DMS 273 (cell line): ENCODE results near the gene OASL.

Source experiments
- DNase-seq: peaks from one replicate; lab custom pipeline; 2025; ENCODE audit not compliant: unreplicated experiment; lab: John Stamatoyannopoulos, UW

Gene OASL

GRCh38 chr12:120992989-120993388 is 46.1 kb downstream of the OASL start:
- DNase-seq: no peak

DNA sequence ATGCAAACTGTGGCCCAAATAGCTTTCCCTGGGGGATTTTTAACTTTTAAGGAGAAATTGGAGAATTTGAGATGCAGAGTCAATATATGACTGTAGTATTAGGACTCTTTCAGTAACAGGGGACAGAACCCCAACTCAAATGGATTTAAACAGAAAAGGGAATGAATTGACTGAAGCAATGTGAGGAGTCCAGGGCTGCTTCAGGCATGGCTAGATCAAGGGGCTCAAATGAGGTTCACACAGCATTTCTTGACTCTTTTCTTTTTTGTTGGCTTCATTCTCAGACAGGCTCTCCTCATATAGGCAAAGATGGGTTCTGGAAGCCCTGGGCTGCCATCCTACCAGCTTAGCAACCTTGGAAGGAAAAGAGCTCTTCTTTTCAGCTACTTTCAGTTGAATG is 47.1 kb downstream of the OASL start:
- DNase-seq: no peak

DNA sequence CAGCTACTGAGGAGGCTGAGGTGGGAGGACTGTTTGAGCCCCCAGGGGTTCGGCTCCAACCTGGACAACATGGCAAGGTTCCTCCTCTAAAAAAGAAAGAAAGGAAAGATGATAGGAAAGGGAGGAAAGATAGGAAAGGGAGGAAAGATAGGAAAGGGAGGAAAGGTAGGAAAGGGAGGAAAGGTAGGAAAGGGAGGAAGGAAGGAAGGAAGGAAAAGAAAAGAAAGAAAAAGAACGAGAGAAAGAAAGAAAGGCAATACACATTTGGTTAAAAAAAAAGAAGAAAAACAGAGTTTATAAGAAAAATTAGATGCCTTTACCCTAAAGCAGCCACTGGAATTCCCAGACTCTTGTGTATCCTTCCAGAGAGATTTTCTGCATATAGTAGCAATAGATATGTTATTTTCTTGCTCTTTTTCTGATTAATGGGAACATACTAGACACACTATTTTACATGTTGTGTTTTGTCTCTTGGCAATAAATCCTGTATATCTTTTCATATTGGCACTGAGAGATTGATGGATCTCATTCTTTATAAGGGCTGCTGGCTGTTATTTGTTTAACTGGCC is 48.5 kb downstream of the OASL start:
- no peak for DNase-seq

DNA sequence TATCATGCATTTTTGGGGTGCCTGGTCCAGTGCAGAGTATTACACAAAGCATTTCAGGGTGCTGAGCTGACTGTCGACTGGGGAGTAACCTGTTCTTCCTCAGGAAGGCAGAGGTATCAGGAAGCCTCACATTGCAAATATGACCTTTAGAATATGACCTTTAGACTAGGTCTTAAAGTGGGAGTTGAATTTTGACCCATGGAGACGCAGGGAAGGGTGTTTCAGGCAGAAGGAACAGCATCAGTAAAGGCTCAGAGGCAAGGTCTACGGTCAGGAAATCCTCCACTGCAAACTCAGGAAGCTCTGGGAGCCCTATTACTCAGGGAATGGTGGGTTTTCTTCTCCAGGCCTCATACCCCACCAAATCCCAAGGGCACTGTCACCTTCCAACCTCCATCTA is 49.4 kb downstream of the OASL start:
- DNase-seq: no peak

- no peak for DNase-seq
Observed at GRCh38 chr12:120988658-120989057, 50.4 kb downstream of the OASL start.

- DNase-seq: no peak
Observed at GRCh38 chr12:120988234-120988633, 50.8 kb downstream of the OASL start.

- DNase-seq: no peak
Observed at GRCh38 chr12:120984351-120984898, 54.6 kb downstream of the OASL start.

DNA sequence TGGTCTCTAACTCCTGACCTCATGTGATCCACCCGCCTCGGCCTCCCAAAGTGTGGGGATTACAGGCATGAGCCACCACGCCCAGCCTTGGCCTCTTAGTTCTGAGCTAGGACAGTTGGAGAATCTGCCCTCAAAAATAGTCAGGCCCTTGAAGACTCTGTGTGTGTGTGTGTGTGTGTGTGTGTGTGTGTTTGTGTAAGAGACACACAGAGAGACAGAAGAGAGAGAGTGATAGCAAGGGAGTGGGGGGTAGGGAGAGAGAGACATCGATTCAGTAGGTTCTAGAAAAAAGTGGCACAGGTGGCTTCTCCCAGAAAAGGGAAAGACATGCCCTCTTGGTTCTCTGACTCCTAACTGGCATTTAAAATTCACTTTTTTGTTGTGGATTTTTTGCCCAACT is 55.3 kb downstream of the OASL start:
- no peak for DNase-seq

DNA sequence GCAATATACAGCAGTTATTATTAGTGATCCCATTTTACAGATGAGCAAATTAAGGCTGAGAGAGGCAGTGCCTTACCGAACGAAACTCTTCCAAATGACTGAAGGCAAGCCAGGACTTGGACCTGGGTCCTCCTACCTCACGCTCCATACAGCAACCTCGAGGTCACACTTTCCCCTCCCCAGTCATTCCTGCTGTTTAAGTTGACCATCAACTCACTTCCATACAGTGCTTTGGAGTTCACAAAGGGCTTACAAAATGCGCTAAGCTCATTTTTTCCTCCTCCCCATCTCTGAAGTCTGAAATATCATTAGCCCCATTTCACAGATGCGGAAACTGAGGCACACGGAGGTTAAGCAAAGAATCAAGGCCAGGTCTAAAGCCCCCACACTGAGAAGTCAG is 56.4 kb downstream of the OASL start:
- no peak for DNase-seq

GRCh38 chr12:120981407-120981941 is 57.6 kb downstream of the OASL start:
- no peak for DNase-seq

- DNase-seq: no peak
Observed at GRCh38 chr12:120980800-120981368, 58.2 kb downstream of the OASL start.

GRCh38 chr12:120979862-120980696 is 59.0 kb downstream of the OASL start:
- DNase-seq: no peak

DNA sequence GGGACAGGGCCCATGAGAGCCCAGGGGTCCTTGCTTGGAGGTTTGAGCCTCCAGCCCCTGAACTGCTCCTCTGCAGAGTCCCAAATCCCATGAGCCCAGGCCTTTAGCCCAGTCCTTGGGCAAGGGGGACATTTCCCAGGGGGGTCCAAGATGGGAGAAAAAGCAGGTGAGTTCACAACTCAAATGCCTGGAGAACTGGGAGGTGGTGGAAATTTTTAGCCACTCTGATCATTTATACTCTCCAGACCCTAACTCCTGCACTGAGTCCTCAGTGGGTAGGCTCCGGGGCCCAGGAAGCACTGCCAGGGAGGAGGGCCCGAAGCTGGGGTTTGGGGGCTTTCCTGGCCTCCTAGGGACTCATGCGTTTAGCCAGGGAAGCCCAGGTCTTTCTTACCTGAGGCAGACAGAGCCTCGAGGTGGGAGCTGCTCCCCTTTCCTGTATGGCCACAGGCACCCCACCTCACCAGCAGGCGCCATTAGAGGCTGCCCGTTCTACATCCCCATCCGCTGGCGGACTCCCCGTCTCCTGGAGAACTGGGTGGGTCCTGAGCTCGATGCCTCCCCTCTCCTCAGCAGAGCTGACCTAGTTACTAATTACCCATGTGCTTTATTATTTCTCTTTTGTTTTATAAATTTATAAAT is 59.7 kb downstream of the OASL start:
- no peak for DNase-seq

DNA sequence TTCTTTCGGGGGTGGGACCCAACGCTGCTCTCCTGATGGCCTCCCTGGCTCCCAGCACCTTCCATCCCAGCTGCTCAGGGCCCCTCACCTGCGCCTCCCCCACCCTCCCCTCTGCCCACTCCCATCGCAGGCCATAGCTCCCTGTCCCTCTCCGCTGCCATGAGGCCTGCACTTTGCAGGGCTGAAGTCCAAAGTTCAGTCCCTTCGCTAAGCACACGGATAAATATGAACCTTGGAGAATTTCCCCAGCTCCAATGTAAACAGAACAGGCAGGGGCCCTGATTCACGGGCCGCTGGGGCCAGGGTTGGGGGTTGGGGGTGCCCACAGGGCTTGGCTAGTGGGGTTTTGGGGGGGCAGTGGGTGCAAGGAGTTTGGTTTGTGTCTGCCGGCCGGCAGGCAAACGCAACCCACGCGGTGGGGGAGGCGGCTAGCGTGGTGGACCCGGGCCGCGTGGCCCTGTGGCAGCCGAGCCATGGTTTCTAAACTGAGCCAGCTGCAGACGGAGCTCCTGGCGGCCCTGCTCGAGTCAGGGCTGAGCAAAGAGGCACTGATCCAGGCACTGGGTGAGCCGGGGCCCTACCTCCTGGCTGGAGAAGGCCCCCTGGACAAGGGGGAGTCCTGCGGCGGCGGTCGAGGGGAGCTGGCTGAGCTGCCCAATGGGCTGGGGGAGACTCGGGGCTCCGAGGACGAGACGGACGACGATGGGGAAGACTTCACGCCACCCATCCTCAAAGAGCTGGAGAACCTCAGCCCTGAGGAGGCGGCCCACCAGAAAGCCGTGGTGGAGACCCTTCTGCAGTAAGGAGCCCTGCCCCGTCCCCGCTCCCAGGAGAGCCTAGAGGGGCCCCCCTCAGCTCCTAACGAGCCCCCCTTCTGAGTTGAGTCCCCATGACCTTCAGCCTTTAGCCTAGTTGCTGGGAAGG is 60.5 kb downstream of the OASL start, which contains the start of gene HNF1A:
Gene HNF1A (plus strand): TSS at position 248 of the 924 bp plus-strand sequence. CDS start 226 bp downstream, at position 474.
- DNase-seq: no peak

DNA sequence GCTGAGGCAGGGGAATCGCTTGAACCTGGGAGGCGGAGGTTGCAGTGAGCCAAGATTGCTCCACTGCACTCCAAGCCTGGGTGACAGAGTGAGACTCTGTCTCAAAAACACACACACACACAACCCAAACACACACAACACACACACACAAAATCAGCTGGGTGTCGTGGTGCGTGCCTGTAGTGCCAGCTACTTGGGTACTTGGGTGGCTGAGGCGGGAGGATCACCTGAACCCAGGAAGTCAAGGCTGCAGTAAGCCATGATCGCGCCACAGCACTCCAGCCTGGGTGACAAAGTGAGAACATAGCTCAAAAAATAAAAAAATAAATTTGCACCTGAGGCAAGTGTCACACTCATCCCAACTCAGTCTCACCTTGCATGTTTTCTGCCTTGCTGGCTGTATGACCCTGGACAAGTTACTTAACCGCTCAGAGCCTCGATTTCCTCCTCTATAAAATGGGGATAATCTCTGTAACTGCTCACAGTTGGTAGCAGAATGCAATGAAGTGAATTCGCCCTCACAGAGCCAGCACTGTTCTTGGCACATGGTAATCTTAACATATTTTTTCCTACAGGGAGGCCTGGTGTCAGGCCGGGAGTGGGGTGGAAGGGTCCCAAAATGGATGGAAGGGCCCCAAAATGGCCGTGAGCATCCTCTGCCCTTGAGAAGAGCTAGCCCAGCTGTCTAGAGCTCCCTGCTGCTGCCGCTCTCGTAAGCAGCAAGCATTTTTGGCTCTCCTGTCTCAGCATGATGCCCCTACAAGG is 61.3 kb downstream of the OASL start:
- no peak for DNase-seq

DNA sequence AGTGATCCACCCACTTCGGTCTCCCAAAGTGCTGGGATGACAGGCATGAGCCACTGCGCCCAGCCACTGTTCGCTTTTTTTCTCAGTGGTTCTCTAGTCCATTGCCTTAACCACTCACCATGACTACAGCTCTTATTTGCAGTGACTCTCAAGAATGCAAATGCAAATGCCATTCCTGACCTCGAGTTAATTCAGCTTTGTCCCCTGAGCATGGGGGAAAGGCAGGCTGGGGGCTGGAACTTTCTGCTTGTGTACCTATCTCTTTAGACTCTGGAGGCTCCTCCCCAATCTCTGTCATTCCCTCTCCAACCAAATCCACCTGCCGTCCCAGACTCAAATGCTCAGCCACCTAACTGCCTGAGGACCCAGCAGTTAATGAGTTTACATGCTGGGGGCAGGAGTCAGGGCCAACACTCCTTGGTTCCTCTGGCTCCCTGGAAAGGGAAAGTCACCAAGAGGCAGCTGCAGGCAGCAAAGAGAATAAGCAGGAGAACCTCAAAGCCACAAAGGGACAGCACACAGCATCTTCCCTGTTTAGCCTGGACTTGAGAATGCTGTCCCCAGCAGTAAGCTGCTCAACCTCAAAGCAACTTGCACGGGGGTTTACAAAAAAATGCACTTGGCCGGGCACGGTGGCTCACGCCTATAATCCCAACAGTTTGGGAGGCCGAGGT is 66.0 kb downstream of the OASL start:
- no peak for DNase-seq

- peak; percentile 74 for DNase-seq
Observed at GRCh38 chr12:120971299-120972180, 67.5 kb downstream of the OASL start.

- DNase-seq: no peak
Observed at GRCh38 chr12:120970310-120970709, 68.7 kb downstream of the OASL start.
